ENCODE data around the gene PPCDC. TPM values are rescaled to one million over a fixed set of nuclear protein-coding genes. Genes with fewer than 3 reads are reported as not detected.

PPCDC gene
- total RNA-seq, 4 donors from 2014 or later: 6.4 to 8.9 (median 7.4) TPM

- intact Hi-C loops (cut with DNase I): loop anchor here (5.0 kb wide), 1 partner anchor 159 kb away; the partner anchor contains the start of gene C15orf39
- H3K4me1 ChIP-seq: peaks cover 58 to 60% (median 59%) of the 10 kb centered on the region in 4 donors
These were observed 19.5 kb downstream of the PPCDC start for GRCh38 chr15:75042730-75043508.

DNA sequence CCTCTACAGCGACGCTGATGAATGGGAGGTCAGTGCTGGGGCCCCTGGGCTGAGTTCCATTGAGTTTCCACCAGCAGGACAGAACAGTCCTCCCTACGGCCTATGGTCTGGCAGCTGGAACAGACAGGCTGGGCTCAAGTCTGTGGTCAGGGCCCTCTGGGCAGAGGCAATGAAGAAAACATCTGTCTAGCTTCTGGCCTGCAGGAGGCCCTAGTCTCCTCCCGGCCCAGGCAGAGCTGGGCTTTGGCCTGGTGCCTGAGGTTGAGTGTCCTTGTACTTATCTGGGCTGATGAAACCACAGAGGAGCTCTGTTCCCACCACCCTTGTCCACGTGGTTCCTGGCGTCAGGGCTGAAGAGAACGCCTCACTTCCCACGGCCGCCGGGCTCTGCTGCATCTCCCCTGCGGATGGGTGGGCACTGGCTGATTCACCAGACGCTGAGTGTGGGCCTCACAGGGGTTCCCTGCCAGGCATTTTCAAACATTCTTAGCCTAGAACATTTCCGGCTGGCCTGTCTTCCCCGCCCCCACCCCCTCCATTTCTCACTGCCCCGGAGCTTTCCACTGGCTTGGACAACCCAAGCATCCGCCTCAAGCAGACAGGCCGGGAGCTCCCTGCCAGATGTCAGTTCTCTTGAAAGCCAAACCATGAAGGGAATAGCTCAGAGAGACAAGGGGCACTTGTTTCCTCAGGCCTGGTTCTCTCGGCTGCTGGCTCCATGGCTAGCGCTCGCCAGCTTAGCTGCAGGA lies 20.3 kb downstream of the PPCDC start:
- Histone ChIP-seq H3K27ac (replicated peaks in 1 of 4) (peak overlapping the region; percentile 72 to 80 (median 76)), H3K4me1 (peaks cover 65 to 68% (median 66%) of the 10 kb centered on the region in 4 donors), H3K27me3 (no peaks in the 10 kb centered on the region), H3K4me3 (peak overlapping the region; percentile 1 to 20 (median 8)), H3K9me3 (no peaks in the 10 kb centered on the region), H3K36me3 (peaks cover 0 to 4% (median 0%) of the 10 kb centered on the region in 4 donors)
- WGBS: 23% methylated on average over 12 of the region's 20 CpGs
- peak; percentile 99 for DNase-seq (ENCODE audit: extremely low spot score)
- TF ChIP-seq, protein P1, sequence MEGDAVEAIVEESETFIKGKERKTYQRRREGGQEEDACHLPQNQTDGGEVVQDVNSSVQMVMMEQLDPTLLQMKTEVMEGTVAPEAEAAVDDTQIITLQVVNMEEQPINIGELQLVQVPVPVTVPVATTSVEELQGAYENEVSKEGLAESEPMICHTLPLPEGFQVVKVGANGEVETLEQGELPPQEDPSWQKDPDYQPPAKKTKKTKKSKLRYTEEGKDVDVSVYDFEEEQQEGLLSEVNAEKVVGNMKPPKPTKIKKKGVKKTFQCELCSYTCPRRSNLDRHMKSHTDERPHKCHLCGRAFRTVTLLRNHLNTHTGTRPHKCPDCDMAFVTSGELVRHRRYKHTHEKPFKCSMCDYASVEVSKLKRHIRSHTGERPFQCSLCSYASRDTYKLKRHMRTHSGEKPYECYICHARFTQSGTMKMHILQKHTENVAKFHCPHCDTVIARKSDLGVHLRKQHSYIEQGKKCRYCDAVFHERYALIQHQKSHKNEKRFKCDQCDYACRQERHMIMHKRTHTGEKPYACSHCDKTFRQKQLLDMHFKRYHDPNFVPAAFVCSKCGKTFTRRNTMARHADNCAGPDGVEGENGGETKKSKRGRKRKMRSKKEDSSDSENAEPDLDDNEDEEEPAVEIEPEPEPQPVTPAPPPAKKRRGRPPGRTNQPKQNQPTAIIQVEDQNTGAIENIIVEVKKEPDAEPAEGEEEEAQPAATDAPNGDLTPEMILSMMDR (IDR thresholded peaks at IDR 0.05): peak; percentile 14 to 41 (median 34)
- peak; percentile 69 to 84 for TF ChIP-seq POLR2AphosphoS5 (IDR thresholded peaks at IDR 0.05)
- no peak for TF ChIP-seq EP300 (IDR thresholded peaks at IDR 0.05)
- no peak for TF ChIP-seq POLR2A (IDR thresholded peaks at IDR 0.05; ENCODE audit: low read depth)
- intact Hi-C loops (cut with DNase I): loop anchor here (5.0 kb wide), 1 partner anchor 159 kb away; the partner anchor contains the start of gene C15orf39

More at GRCh38 chr15:75042730-75043508, 19.5 kb downstream of the PPCDC start:
- no peaks in the 10 kb centered on the region for H3K36me3 ChIP-seq
- no peak for TF ChIP-seq EP300 (IDR thresholded peaks at IDR 0.05)
- peak in 1 of 2 donors; percentile 50 for TF ChIP-seq POLR2AphosphoS5 (IDR thresholded peaks at IDR 0.05)
- TF ChIP-seq, protein P1 (IDR thresholded peaks at IDR 0.05): peak; percentile 22 to 39 (median 28)
- no peak for TF ChIP-seq POLR2A (IDR thresholded peaks at IDR 0.05; ENCODE audit: low read depth)
- DNase-seq (ENCODE audit: extremely low spot score): peak; percentile 93
- no peak overlapping the region for H3K4me3 ChIP-seq
- H3K9me3 ChIP-seq: no peaks in the 10 kb centered on the region
- 49% methylated on average over 7 of the region's 12 CpGs for WGBS
- H3K27ac ChIP-seq (replicated peaks in 1 of 4): peak overlapping the region; percentile 72 to 80 (median 76)
- no peaks in the 10 kb centered on the region for H3K27me3 ChIP-seq

DNA sequence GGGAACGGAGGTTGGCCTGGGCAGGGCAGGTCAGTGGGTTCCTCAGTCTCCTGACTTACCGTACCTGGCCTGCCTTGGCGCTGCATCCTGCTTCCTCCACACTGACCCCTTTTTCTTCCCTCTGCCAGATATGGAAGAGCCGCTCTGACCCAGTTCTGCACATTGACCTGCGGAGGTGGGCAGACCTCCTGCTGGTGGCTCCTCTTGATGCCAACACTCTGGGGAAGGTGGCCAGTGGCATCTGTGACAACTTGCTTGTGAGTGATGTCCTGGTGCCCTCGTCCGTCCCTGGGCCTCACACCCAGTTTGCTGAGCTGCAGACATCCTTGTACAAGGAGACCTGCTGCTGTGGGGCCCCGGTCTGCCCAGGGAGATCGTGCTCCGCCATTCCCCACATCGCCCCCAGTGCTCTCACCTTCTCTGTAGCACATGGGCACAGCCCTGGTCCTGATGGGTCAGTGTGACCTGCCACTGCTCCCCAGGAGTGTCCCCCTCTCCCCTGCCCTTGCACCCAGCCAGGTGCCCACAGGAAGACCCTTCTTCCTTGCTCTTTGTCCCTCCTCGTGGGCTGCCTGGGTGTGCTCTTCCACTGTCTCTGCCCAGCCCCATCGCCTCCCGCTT lies 21.0 kb downstream of the PPCDC start:
- Histone ChIP-seq H3K4me1 (peaks cover 72 to 75% (median 73%) of the 10 kb centered on the region in 4 donors), H3K4me3 (peak overlapping the region; percentile 1 to 20 (median 8)), H3K27me3 (no peaks in the 10 kb centered on the region), H3K9me3 (no peaks in the 10 kb centered on the region), H3K36me3 (peaks cover 0 to 4% (median 0%) of the 10 kb centered on the region in 4 donors), H3K27ac (replicated peaks in 1 of 4) (peak overlapping the region; percentile 72 to 80 (median 76))
- intact Hi-C loops (cut with DNase I): loop anchor here (5.0 kb wide), 1 partner anchor 158 kb away; the partner anchor contains the start of gene C15orf39
- TF ChIP-seq, protein P1 (IDR thresholded peaks at IDR 0.05): no peak
- no peak for TF ChIP-seq POLR2A (IDR thresholded peaks at IDR 0.05; ENCODE audit: low read depth)
- TF ChIP-seq EP300 (IDR thresholded peaks at IDR 0.05): no peak
- no peak for TF ChIP-seq POLR2AphosphoS5 (IDR thresholded peaks at IDR 0.05)
- DNase-seq (ENCODE audit: extremely low spot score): no peak
- 86% methylated on average over 14 of the region's 14 CpGs for WGBS

GRCh38 chr15:75045332-75046015 lies 22.1 kb downstream of the PPCDC start:
- Histone ChIP-seq H3K36me3 (peaks cover 0 to 4% (median 1%) of the 10 kb centered on the region in 4 donors), H3K27ac (replicated peaks in 1 of 4) (peak overlapping the region in 2 of 4 donors; percentile 74 to 77), H3K27me3 (no peaks in the 10 kb centered on the region), H3K4me1 (peaks cover 78 to 86% (median 82%) of the 10 kb centered on the region in 4 donors), H3K9me3 (no peaks in the 10 kb centered on the region), H3K4me3 (no peak overlapping the region)
- no peak for DNase-seq (ENCODE audit: extremely low spot score)
- intact Hi-C loops (cut with DNase I): no loop called here
- TF ChIP-seq EP300 (IDR thresholded peaks at IDR 0.05) (no peak), POLR2A (IDR thresholded peaks at IDR 0.05; ENCODE audit: low read depth) (no peak), POLR2AphosphoS5 (IDR thresholded peaks at IDR 0.05) (no peak)
- TF ChIP-seq, protein P1 (IDR thresholded peaks at IDR 0.05): no peak
- WGBS: 92% methylated on average over 6 of the region's 6 CpGs

Measured in esophagus muscularis mucosa (tissue), 4 donors.